GM23248 (cell line): Measurements from ENCODE around the gene PANK4.

Experiments used
- EZH2 ChIP-seq: fragments of 200-600 bp; sonication (generic); IDR thresholded peaks from 2 replicates; pipeline ENCODE4 v1.6.1; 2018; ENCODE audit warnings: antibody characterized with exemption, mild to moderate bottlenecking; ENCODE audit not compliant: insufficient read depth, poor library complexity, severe bottlenecking
- EZH2phosphoT487 ChIP-seq: fragments of 200-600 bp; sonication (generic); IDR thresholded peaks from 2 replicates; pipeline ENCODE4 v1.6.1; 2018; ENCODE audit warnings: antibody characterized with exemption, moderate library complexity, mild to moderate bottlenecking, low read depth; ENCODE audit not compliant: insufficient read depth

- TF ChIP-seq EZH2phosphoT487 (no peak), EZH2 (no peak)
Observed at GRCh38 chr1:2520206-2520605, 6.2 kb downstream of the PANK4 start.
